Common myeloid progenitor, CD34-positive (primary cell): ENCODE results near the gene PRDM16.

Source experiments
- CTCF ChIA-PET: fragments of 350-600 bp; sonication (Branson Sonifier 250); formaldehyde crosslinking; loops from one replicate; lab custom pipeline; 2021; ENCODE audit warnings: antibody characterized with exemption; lab: Charles Lee
- POLR2A ChIA-PET: fragments of 350-600 bp; sonication (Branson Sonifier 250); formaldehyde crosslinking; loops from one replicate; lab custom pipeline; 2021; ENCODE audit warnings: antibody characterized with exemption; lab: Charles Lee
- DNase-seq, 3 donors: peaks; one replicate each; pipeline versions ENCODE4 v3.0.0 to v3.0.0-alpha.2; 2013
- H3K27ac ChIP-seq, 2 experiments: 1 replicate in 1 of 2; 2 replicates in 1 of 2; pipeline ENCODE4 v1.7.0; 2013; ENCODE audit warnings: inconsistent platforms in 2 of 2, low read length in 2 of 2, mild to moderate bottlenecking in 2 of 2, low read depth in 1 of 2, moderate library complexity in 1 of 2; ENCODE audit not compliant: severe bottlenecking in 2 of 2, insufficient read depth in 1 of 2, poor library complexity in 1 of 2
- H3K27me3 ChIP-seq, 5 experiments: replicated peaks in 2 of 5; 1 replicate in 3 of 5; 2 replicates in 2 of 5; pipeline versions ENCODE4 v1.6.1 to v1.7.0; 2013; ENCODE audit warnings: low read length in 4 of 5, mild to moderate bottlenecking in 2 of 5, moderate library complexity in 2 of 5, inconsistent platforms in 1 of 5; ENCODE audit not compliant: insufficient read depth in 5 of 5, control insufficient read depth in 4 of 5
- H3K36me3 ChIP-seq, 4 experiments: 1 replicate in 2 of 4; 2 replicates in 2 of 4; pipeline versions ENCODE4 v1.6.1 to v1.7.0; 2013; ENCODE audit warnings: low read length in 3 of 4, control low read depth in 1 of 4, mild to moderate bottlenecking in 1 of 4; ENCODE audit not compliant: control insufficient read depth in 4 of 4, insufficient read depth in 4 of 4
- H3K4me1 ChIP-seq, 4 experiments: 1 replicate in 3 of 4; 2 replicates in 1 of 4; pipeline versions ENCODE4 v1.6.1 to v1.7.1; 2013; ENCODE audit warnings: low read length in 3 of 4, mild to moderate bottlenecking in 3 of 4, control low read depth in 1 of 4, inconsistent platforms in 1 of 4, moderate library complexity in 1 of 4; ENCODE audit not compliant: control insufficient read depth in 4 of 4, insufficient read depth in 4 of 4; ENCODE audit errors: control extremely low read depth in 1 of 4
- H3K4me3 ChIP-seq, 7 experiments: 1 replicate in 4 of 7; 2 replicates in 3 of 7; pipeline versions ENCODE4 v1.5.1 to v1.7.0; 2013; ENCODE audit warnings: mild to moderate bottlenecking in 7 of 7, low read length in 6 of 7, moderate library complexity in 6 of 7, inconsistent platforms in 2 of 7, low read depth in 2 of 7, control low read depth in 1 of 7; ENCODE audit not compliant: insufficient read depth in 4 of 7, control insufficient read depth in 1 of 7; ENCODE audit errors: extremely low read depth in 1 of 7
- H3K9me3 ChIP-seq, 5 experiments: 1 replicate in 4 of 5; 2 replicates in 1 of 5; pipeline versions ENCODE4 v1.6.1 to v1.7.1; 2013; ENCODE audit warnings: low read length in 4 of 5, mild to moderate bottlenecking in 2 of 5, inconsistent platforms in 1 of 5, low read depth in 1 of 5, moderate library complexity in 1 of 5; ENCODE audit not compliant: control insufficient read depth in 4 of 5, insufficient read depth in 2 of 5; ENCODE audit errors: control extremely low read depth in 1 of 5
- WGBS: methylation state at CpG from one replicate; pipeline ENCODE4 v1.1.5; 2013; ENCODE audit not compliant: insufficient coverage; 5-methylcytosine and 5-hydroxymethylcytosine counted together

Gene PRDM16

DNA sequence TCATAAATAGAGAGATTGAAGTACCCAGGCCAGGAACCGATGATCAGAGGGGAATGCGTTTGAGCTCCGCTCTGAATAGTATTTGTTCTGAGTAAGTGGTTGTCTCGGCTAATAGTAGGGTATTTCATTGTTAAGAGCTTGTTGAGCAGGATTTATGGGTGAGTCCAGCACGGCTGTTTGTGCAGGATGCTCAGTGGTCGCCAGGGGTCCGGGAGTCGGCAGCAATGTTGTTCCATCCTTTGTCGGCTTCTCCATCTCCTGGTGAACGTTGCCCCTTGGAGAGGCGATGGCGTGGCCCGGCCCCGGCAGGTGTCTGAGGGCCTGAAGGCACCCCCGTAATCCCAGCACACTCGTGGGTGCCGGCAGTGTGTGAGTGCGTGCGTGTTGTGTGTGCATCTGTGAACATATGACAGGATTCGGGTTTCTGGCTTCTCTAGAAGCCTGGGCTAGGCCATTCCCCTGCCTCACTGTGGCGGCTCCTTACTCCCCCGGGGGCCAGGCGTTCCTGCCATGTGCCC, 224.6 kb downstream of the PRDM16 start:
- H3K9me3 ChIP-seq, result peaks cover 0 to 4% (median 0%) of the 10 kb centered on the region in 5 experiments
- H3K4me3 ChIP-seq, result no peak overlapping the region
- no peak for DNase-seq
- no peaks in the 10 kb centered on the region for H3K36me3 ChIP-seq
- peaks cover 0 to 5% (median 0%) of the 10 kb centered on the region in 4 experiments for H3K4me1 ChIP-seq
- no peaks in the 10 kb centered on the region for H3K27me3 ChIP-seq
- ChIA-PET POLR2A (no interaction called here), CTCF (interaction anchor here (1.2 kb wide), 1 partner anchor 21 kb away, joined by 3 read pairs; no protein-coding TSS in a partner anchor)
- 97% methylated on average over 16 of the region's 23 CpGs for WGBS
- no peak overlapping the region for H3K27ac ChIP-seq

DNA sequence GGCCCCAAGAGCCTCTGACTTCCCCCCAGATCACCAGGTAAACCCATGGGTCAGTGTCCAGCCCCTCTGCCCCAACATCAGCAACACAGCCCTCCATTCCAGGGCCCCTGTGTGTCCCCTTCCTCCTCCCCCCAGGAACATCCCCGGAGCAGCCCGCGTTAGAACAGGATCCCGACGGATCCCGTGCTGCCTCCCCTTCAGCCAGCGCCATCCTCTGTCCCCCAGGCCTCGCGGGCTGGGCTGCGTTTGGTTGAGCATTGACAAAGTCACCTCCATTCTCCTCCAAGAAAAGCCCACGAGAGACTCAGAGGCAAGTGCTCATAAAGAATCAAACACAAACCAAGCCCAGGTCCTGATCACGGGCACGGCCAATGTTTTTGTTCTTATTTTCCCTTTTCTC, 225.4 kb downstream of the PRDM16 start:
- ChIA-PET CTCF (no interaction called here), POLR2A (no interaction called here)
- H3K27me3 ChIP-seq, result no peaks in the 10 kb centered on the region

DNA sequence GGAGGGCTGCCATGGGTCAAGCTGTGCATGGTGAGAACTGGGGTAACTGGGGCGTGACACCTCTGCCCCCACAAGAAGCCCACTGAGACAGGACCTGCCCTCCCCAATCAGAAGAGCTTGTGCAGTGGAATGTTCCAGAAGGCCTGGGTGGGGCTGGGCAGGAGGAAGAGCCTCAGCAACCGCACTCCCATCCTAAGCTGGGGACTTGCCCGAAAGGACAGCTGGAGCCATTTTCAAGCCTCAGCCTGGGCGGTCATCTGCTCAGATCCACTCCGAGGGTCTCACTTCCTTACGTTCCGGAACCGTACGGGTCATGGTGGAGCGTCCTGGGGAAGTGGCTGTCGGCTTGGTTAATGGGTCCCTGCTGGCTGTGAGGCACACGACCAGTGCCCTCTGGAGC, 226.8 kb downstream of the PRDM16 start:
- CTCF ChIA-PET, result interaction anchor here (1.6 kb wide), 1 partner anchor 10 kb away, joined by 4 read pairs; no protein-coding TSS in a partner anchor
- H3K27me3 ChIP-seq, result no peaks in the 10 kb centered on the region
- POLR2A ChIA-PET, result no interaction called here
- H3K4me1 ChIP-seq, result peaks cover 0 to 5% (median 0%) of the 10 kb centered on the region in 4 experiments
- no peak overlapping the region for H3K27ac ChIP-seq
- DNase-seq, result no peak
- peaks cover 0 to 4% (median 0%) of the 10 kb centered on the region in 5 experiments for H3K9me3 ChIP-seq
- no peak overlapping the region for H3K4me3 ChIP-seq
- WGBS, result 90% methylated on average over 11 of the region's 12 CpGs
- H3K36me3 ChIP-seq, result no peaks in the 10 kb centered on the region

More for the DNA sequence above, 225.4 kb downstream of the PRDM16 start:
- H3K4me3 ChIP-seq, result no peak overlapping the region
- peaks cover 0 to 4% (median 0%) of the 10 kb centered on the region in 5 experiments for H3K9me3 ChIP-seq
- H3K4me1 ChIP-seq, result peaks cover 0 to 5% (median 0%) of the 10 kb centered on the region in 4 experiments
- 96% methylated on average over 10 of the region's 13 CpGs for WGBS
- no peak for DNase-seq
- no peak overlapping the region for H3K27ac ChIP-seq
- H3K36me3 ChIP-seq, result no peaks in the 10 kb centered on the region

DNA sequence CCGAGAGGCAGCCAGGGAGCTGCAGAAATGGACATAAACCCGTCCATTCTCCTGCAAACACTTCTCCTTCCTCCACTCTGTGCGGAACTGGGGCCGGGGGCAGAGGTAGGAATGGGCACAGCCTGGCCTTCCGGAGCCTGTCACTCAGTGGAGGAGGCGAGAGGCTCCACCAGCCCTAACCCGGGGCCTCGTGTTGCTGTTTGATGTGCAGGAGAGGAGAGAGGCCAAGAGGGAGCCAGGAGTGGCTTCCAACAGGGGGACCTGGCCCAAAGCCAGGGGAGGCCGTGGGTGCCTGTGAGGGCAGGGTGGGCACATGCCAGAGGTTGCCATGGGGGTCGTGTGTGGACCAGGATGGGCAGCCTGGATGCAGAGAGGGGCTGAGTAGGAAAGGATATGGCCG, 227.3 kb downstream of the PRDM16 start:
- Histone ChIP-seq H3K36me3 (no peaks in the 10 kb centered on the region), H3K4me3 (no peak overlapping the region), H3K4me1 (peaks cover 0 to 5% (median 0%) of the 10 kb centered on the region in 4 experiments), H3K27ac (no peak overlapping the region), H3K27me3 (no peaks in the 10 kb centered on the region), H3K9me3 (peaks cover 0 to 4% (median 0%) of the 10 kb centered on the region in 5 experiments)
- ChIA-PET POLR2A (no interaction called here), CTCF (interaction anchor here (1.6 kb wide), 1 partner anchor 11 kb away, joined by 4 read pairs; no protein-coding TSS in a partner anchor)
- 72% methylated on average over 11 of the region's 11 CpGs for WGBS
- no peak for DNase-seq

DNA sequence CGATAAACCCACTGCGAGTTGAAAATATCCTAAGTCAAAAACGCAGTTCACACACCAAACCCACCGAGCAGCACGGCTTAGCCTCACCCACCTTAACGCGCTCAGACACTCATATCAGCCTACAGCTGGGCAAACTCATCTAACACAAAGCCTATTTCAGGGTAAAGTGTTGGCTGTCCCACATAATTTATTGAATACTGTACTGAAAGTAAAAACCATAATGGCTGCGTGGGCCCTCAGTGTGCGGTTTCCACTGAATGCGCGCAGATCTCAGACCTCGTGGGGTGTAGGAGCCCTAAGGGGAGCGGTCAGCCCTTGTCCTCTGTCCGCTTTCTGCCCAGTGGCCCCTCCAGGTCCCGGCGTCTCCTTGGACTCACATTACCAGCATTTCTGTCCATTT, 227.8 kb downstream of the PRDM16 start:
- over 99% methylated on average over 14 of the region's 16 CpGs for WGBS
- H3K4me3 ChIP-seq, result no peak overlapping the region
- no peak overlapping the region for H3K27ac ChIP-seq
- POLR2A ChIA-PET, result no interaction called here
- peaks cover 0 to 4% (median 0%) of the 10 kb centered on the region in 5 experiments for H3K9me3 ChIP-seq
- H3K27me3 ChIP-seq, result no peaks in the 10 kb centered on the region
- H3K36me3 ChIP-seq, result no peaks in the 10 kb centered on the region
- CTCF ChIA-PET, result no interaction called here
- peaks cover 0 to 5% (median 0%) of the 10 kb centered on the region in 4 experiments for H3K4me1 ChIP-seq
- no peak for DNase-seq

DNA sequence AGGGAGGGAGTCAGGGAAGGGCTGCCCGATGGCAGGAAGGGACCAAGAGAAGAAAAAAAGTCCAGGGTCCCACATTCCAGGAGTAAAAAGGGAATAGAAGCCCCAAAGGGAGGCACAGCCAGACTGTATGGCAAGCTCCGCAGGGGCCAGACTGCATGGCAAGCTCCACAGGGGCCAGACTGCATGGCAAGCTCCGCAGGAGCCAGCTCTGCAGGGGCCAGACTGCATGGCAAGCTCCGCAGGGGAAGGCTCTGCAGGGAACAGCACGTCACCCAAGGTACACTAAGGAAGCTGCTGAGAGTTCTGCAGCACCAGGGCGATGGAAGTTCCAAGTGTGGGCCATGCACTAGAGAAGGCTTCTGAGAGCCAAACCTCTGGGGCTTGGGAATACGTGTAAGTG, 228.8 kb downstream of the PRDM16 start:
- Histone ChIP-seq H3K27ac (no peak overlapping the region), H3K9me3 (peaks cover 0 to 4% (median 2%) of the 10 kb centered on the region in 5 experiments), H3K27me3 (no peaks in the 10 kb centered on the region), H3K36me3 (no peaks in the 10 kb centered on the region), H3K4me3 (no peak overlapping the region), H3K4me1 (peaks cover 0 to 5% (median 0%) of the 10 kb centered on the region in 4 experiments)
- POLR2A ChIA-PET, result no interaction called here
- CTCF ChIA-PET, result interaction anchor here (1.1 to 1.3 kb wide), 2 partner anchors 21 to 285 kb away, joined by 4 read pairs; no protein-coding TSS in a partner anchor
- DNase-seq, result no peak
- 86% methylated on average over 7 of the region's 7 CpGs for WGBS

DNA sequence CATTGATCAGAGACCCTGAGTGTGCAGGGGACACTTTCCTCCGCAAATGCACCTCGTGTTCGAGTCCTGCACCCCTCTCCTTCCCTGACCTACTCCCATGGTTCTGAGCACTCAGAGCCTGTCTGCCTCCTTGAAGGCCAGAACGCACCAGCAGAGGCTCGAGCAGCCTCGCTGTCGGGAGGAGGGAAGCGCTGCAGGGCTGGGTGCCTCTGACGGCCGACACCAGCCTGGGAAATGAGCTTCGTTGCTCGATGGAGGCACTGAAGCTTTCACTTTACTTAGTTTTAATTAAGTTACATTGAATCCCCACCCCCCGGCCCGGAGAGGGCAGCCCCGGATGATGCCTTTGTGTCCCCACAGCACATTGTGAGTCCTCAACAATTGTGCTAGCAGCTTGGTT, 229.2 kb downstream of the PRDM16 start:
- Histone ChIP-seq H3K9me3 (peaks cover 0 to 4% (median 2%) of the 10 kb centered on the region in 5 experiments), H3K4me3 (no peak overlapping the region), H3K27me3 (no peaks in the 10 kb centered on the region), H3K4me1 (peaks cover 0 to 5% (median 0%) of the 10 kb centered on the region in 4 experiments), H3K36me3 (no peaks in the 10 kb centered on the region), H3K27ac (no peak overlapping the region)
- CTCF ChIA-PET, result interaction anchor here (0.9 to 1.3 kb wide), 3 partner anchors 20 to 285 kb away, joined by 3 to 4 read pairs (median 4); no protein-coding TSS in a partner anchor
- DNase-seq, result no peak
- POLR2A ChIA-PET, result no interaction called here
- WGBS, result over 99% methylated on average over 15 of the region's 15 CpGs
